ENCODE results near the gene DPEP2NB.

Gene DPEP2NB, protein sequence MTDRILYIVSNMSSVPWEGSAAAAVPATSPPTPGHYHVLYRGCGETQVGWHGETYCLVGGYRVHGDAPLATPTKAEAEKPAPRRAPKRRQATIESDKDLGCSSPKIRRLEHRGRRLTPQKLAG

DNA sequence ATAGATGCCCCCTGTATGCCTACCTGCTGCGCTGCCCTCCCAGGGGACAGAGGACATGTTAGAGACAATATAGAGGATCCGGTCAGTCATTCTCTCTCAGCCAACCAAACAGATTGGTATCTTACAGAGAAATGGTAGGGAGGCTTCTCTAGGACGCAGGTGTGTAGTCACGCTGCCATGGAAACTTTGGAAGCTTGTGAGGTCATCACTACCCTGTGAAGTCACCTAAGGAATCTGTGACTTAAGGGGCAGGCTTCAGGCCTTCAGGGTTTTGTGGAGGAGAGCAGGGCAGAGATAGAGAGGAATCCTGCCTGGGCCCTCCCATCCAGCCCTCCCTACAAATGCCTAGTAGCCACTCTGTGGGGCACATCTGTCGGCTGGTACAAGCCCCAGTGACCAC is at the start of gene DPEP2NB:
Gene DPEP2NB (minus strand): TSS at position 231 of the 400 bp plus-strand sequence. CDS start 141 bp downstream, at position 90.
- no peak within 1 kb of the TSS for H3K4me3 ChIP-seq (ENCODE audit: low read depth, low read length)
- TF ChIP-seq, protein P1, sequence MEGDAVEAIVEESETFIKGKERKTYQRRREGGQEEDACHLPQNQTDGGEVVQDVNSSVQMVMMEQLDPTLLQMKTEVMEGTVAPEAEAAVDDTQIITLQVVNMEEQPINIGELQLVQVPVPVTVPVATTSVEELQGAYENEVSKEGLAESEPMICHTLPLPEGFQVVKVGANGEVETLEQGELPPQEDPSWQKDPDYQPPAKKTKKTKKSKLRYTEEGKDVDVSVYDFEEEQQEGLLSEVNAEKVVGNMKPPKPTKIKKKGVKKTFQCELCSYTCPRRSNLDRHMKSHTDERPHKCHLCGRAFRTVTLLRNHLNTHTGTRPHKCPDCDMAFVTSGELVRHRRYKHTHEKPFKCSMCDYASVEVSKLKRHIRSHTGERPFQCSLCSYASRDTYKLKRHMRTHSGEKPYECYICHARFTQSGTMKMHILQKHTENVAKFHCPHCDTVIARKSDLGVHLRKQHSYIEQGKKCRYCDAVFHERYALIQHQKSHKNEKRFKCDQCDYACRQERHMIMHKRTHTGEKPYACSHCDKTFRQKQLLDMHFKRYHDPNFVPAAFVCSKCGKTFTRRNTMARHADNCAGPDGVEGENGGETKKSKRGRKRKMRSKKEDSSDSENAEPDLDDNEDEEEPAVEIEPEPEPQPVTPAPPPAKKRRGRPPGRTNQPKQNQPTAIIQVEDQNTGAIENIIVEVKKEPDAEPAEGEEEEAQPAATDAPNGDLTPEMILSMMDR (IDR thresholded peaks at IDR 0.05; ENCODE audit: borderline replicate concordance, insufficient read depth, low read depth, low read length), result no peak

DNA sequence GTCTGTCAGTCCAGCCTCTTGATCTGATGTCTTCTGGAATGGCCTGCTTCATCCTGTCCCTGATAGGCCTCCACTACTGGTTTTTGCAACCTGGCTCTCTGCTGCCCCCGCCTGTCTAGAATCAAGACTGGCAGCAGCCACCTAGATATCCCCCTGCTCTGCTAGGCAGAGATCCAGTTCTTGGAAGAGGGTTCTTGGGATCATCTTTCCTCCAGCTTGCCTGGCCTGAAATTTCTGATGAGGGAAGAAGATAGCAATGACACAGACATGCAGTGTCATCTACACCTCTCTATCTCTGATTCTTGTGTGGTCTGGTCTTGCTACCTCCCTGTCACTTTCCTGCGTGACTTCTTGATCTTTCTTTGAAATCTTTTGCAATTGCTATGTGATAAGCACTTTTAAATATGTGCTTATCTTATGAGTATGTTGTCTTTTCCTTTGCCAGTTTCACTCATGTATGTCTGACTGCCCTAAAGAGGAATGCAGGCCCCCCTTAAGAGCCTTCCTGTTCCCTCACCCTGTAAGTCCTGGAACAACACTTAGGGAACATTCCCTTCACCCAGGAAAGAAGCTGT is 49.2 kb upstream of the DPEP2NB start:
- H3K4me3 ChIP-seq (ENCODE audit: low read depth, low read length), result no peak overlapping the region
- TF ChIP-seq, protein P1 (IDR thresholded peaks at IDR 0.05; ENCODE audit: borderline replicate concordance, insufficient read depth, low read depth, low read length), result peak; percentile 89

DNA sequence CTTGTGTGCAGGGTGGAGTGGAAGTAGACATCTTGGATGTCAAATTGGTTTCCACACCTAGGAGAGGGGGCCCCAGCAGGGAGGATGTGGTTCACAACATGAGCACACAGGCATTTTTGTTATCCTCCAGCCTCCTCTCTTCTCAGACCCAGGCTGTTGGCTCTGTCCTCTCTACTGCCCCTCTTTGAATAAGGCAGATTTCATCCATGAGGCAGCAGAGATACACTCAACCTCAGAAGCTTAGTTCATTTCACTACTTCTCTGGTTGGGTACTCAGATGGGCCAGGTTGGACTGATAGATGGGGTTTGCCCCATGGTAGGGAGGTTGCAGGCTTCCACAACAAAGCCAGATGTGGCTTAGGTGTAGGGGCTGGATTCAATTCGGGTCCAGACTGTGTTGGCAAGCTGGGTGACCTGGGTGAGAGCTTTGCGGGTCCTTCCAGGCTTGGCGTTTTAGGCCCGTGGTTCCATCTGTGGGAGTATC is 47.2 kb upstream of the DPEP2NB start:
- TF ChIP-seq, protein P1 (IDR thresholded peaks at IDR 0.05; ENCODE audit: borderline replicate concordance, insufficient read depth, low read depth, low read length), result no peak
- H3K4me3 ChIP-seq (ENCODE audit: low read depth, low read length), result no peak overlapping the region

DNA sequence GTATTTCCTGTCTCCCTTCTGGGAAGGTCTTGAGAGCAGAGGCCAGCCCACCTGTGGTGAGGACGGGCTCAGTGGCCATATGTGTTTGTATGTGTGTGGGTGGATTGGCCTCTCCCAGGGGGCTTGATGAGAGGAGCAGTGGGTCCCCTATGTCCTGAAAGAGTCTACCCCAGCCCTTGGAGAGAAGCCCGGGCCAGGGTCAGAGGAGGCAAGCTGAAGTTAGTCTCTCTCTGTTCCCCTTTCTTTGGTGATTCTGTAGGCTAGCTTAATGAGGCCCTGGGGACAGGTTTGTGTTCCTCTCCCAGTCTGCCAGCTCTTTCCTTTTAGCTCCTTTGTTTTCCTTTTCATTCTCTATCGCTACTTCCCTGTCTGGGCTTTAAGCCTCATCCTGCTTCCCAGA is 45.7 kb upstream of the DPEP2NB start:
- TF ChIP-seq, protein P1 (IDR thresholded peaks at IDR 0.05; ENCODE audit: borderline replicate concordance, insufficient read depth, low read depth, low read length), result no peak
- no peak overlapping the region for H3K4me3 ChIP-seq (ENCODE audit: low read depth, low read length)

DNA sequence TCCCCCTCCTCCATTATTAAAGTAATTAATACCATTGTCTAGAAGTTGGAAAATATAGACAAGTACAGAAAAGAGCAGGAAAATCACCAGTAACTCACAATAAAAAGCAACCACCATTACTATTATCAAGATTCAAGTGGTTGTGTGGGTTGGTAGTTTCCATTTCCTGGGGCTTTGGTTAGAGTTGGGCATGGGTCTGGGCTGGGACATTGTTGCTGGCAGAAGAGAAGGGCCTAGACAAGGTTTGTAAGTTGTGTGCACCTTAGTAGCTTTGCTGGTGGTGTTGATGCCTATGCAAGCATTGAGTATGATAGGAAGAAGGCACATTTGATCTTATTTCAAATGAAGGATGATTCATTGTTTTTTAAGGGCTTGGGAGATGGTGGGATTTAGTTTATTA is 44.1 kb upstream of the DPEP2NB start:
- no peak overlapping the region for H3K4me3 ChIP-seq (ENCODE audit: low read depth, low read length)
- TF ChIP-seq, protein P1 (IDR thresholded peaks at IDR 0.05; ENCODE audit: borderline replicate concordance, insufficient read depth, low read depth, low read length), result no peak

DNA sequence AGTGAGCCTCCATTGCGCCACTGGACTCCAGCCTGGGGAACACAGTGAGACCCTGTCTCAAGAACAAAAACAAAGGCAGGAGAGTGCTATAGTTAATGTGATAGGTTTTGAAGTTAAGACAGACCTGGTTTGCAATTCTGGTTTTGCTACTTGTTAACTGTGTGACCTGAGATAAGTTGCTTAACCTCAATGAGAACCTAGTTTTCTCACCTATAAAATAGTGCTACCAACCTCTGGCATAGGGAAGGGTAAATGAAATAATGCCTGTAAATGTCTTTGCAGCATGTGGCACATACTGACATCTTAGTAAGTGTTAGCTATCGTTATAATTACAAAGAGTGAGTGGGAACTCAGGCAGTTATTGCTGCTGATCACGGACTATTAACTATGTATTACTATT is 39.7 kb upstream of the DPEP2NB start:
- TF ChIP-seq, protein P1 (IDR thresholded peaks at IDR 0.05; ENCODE audit: borderline replicate concordance, insufficient read depth, low read depth, low read length), result no peak
- no peak overlapping the region for H3K4me3 ChIP-seq (ENCODE audit: low read depth, low read length)

DNA sequence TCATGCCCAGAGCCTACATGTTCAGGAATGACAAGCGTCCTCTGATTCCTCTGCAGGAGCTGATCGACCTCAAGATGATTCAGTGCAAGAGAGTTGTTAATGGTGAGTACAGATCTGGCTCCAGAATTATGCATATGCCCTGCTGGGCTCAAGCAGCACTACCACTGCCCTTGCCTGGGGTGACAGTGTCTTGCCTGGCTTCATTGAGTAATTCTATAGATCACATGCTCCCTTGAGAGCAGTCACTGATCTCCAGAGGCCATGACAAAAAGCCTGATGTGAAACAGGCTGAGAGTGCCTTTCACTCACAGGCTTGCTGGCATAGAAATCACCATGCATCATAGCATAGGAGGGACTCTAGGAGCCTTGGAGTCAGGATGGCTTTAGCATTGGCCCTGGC is 33.7 kb upstream of the DPEP2NB start:
- TF ChIP-seq, protein P1 (IDR thresholded peaks at IDR 0.05; ENCODE audit: borderline replicate concordance, insufficient read depth, low read depth, low read length), result no peak
- no peak overlapping the region for H3K4me3 ChIP-seq (ENCODE audit: low read depth, low read length)

All from GM12875 (cell line).